H9 (cell line): Measurements from ENCODE around the gene SYDE1. TPM values are rescaled to one million over a fixed set of nuclear protein-coding genes. Genes with fewer than 3 reads are reported as not detected.

Experiments
- DNase-seq: peaks from one replicate; pipeline ENCODE4 v3.0.0-alpha.2; 2017
- H2AFZ ChIP-seq: one replicate; pipeline ENCODE4 v1.6.1; 2013; ENCODE audit warnings: mild to moderate bottlenecking, low read length, control low read depth, moderate library complexity
- H2AK5ac ChIP-seq: 2 replicates; pipeline ENCODE4 v1.6.1; 2013; ENCODE audit warnings: low read length, control low read depth, mixed read lengths; ENCODE audit not compliant: insufficient read length
- H2BK120ac ChIP-seq: one replicate; pipeline ENCODE4 v1.6.1; 2013; ENCODE audit warnings: low read depth, mild to moderate bottlenecking, low read length, control low read depth, inconsistent platforms; ENCODE audit not compliant: poor library complexity, severe bottlenecking
- H2BK12ac ChIP-seq: 2 replicates; pipeline ENCODE4 v1.6.1; 2013; ENCODE audit warnings: low read length, control low read depth, mixed read lengths, low read depth; ENCODE audit not compliant: insufficient read length
- H2BK15ac ChIP-seq: 2 replicates; pipeline ENCODE4 v1.6.1; 2013; ENCODE audit warnings: low read depth, low read length, control low read depth
- H2BK20ac ChIP-seq: one replicate; pipeline ENCODE4 v1.6.1; 2013; ENCODE audit warnings: low read depth, mild to moderate bottlenecking, low read length, control low read depth, inconsistent platforms; ENCODE audit not compliant: poor library complexity, severe bottlenecking
- H2BK5ac ChIP-seq: 2 replicates; pipeline ENCODE4 v1.6.1; 2013; ENCODE audit warnings: low read length, control low read depth, mixed read lengths; ENCODE audit not compliant: insufficient read length
- H3K14ac ChIP-seq: 2 replicates; pipeline ENCODE4 v1.6.1; 2013; ENCODE audit warnings: low read length, control low read depth; ENCODE audit not compliant: insufficient read depth
- H3K18ac ChIP-seq: 2 replicates; pipeline ENCODE4 v1.6.1; 2013; ENCODE audit warnings: low read depth, mild to moderate bottlenecking, mixed read lengths, low read length, control low read depth; ENCODE audit not compliant: insufficient read length
- H3K23ac ChIP-seq: 2 replicates; pipeline ENCODE4 v1.6.1; 2013; ENCODE audit warnings: low read length, control low read depth, mixed read lengths, low read depth; ENCODE audit not compliant: insufficient read length
- H3K23me2 ChIP-seq: 2 replicates; pipeline ENCODE4 v1.6.1; 2013; ENCODE audit warnings: low read depth, mild to moderate bottlenecking, mixed read lengths, low read length, control low read depth; ENCODE audit not compliant: insufficient read length, poor library complexity, severe bottlenecking
- H3K27ac ChIP-seq: 2 replicates; pipeline ENCODE4 v1.5.1; 2013; ENCODE audit warnings: low read length, control low read depth, mixed read lengths, low read depth; ENCODE audit not compliant: insufficient read length
- H3K27me3 ChIP-seq: 2 replicates; pipeline ENCODE4 v1.6.1; 2013; ENCODE audit warnings: low read length, control low read depth, inconsistent platforms; ENCODE audit not compliant: insufficient read depth
- H3K4ac ChIP-seq: 2 replicates; pipeline ENCODE4 v1.6.1; 2013; ENCODE audit warnings: low read depth, mild to moderate bottlenecking, control low read depth, inconsistent platforms, low read length, moderate library complexity
- H3K4me1 ChIP-seq: 2 replicates; pipeline ENCODE4 v1.6.1; 2013; ENCODE audit warnings: low read length, control low read depth, inconsistent platforms; ENCODE audit not compliant: insufficient read depth
- H3K4me2 ChIP-seq: 2 replicates; pipeline ENCODE4 v1.6.1; 2013; ENCODE audit warnings: low read length, control low read depth, mixed read lengths; ENCODE audit not compliant: insufficient read length, insufficient read depth
- H3K56ac ChIP-seq: 2 replicates; pipeline ENCODE4 v1.6.1; 2013; ENCODE audit warnings: low read depth, mild to moderate bottlenecking, mixed read lengths, low read length, control low read depth; ENCODE audit not compliant: insufficient read length
- H3K79me1 ChIP-seq: 2 replicates; pipeline ENCODE4 v1.6.1; 2013; ENCODE audit warnings: low read depth, mild to moderate bottlenecking, moderate library complexity, low read length, control low read depth, inconsistent platforms; ENCODE audit not compliant: insufficient read depth, poor library complexity, severe bottlenecking
- H3K79me2 ChIP-seq: 2 replicates; pipeline ENCODE4 v1.6.1; 2013; ENCODE audit warnings: low read length, control low read depth, inconsistent platforms; ENCODE audit not compliant: insufficient read depth
- H3K9ac ChIP-seq: 2 replicates; pipeline ENCODE4 v1.6.1; 2013; ENCODE audit warnings: low read length, control low read depth, mixed read lengths; ENCODE audit not compliant: insufficient read length; ENCODE audit errors: extremely low read depth
- H3K9me3 ChIP-seq: one replicate; pipeline ENCODE4 v1.6.1; 2013; ENCODE audit warnings: low read depth, low read length, inconsistent platforms; ENCODE audit not compliant: control insufficient read depth
- H3T11ph ChIP-seq: one replicate; pipeline ENCODE4 v1.6.1; 2013; ENCODE audit warnings: mild to moderate bottlenecking, low read length, control low read depth, inconsistent platforms
- H4K20me1 ChIP-seq: one replicate; pipeline ENCODE4 v1.6.1; 2013; ENCODE audit not compliant: control insufficient read depth, insufficient read length, insufficient read depth
- H4K5ac ChIP-seq: 2 replicates; pipeline ENCODE4 v1.6.1; 2013; ENCODE audit warnings: low read depth, mild to moderate bottlenecking, mixed read lengths, low read length, control low read depth; ENCODE audit not compliant: insufficient read length
- H4K8ac ChIP-seq: replicated peaks from 2 replicates; pipeline ENCODE4 v1.6.1; 2013; ENCODE audit warnings: low read length, control low read depth, mixed read lengths, low read depth; ENCODE audit not compliant: insufficient read length
- H4K91ac ChIP-seq: 2 replicates; pipeline ENCODE4 v1.6.1; 2013; ENCODE audit warnings: low read depth, mild to moderate bottlenecking, moderate library complexity, mixed read lengths, low read length, control low read depth; ENCODE audit not compliant: insufficient read length
- H3K27ac Mint-ChIP-seq, 3 experiments: 2 replicates in 2 of 3; 3 replicates in 1 of 3; pipeline ENCODE4 v1.8.0; 2020 to 2021; ENCODE audit warnings: mixed read lengths in 3 of 3, mild to moderate bottlenecking in 1 of 3, moderate library complexity in 1 of 3
- H3K27me3 Mint-ChIP-seq: 2 replicates; pipeline ENCODE4 v1.8.0; 2021; ENCODE audit warnings: low read depth, mild to moderate bottlenecking, moderate library complexity, mixed read lengths
- H3K36me3 Mint-ChIP-seq, 3 experiments: 2 replicates in 2 of 3; 3 replicates in 1 of 3; pipeline ENCODE4 v1.8.0; 2020 to 2021; ENCODE audit warnings: low read depth in 3 of 3, mixed read lengths in 3 of 3; ENCODE audit not compliant: insufficient read depth in 1 of 3
- H3K4me1 Mint-ChIP-seq, 2 experiments: 2 replicates each; pipeline ENCODE4 v1.8.0; 2020; ENCODE audit warnings: mixed read lengths in 2 of 2
- H3K4me3 Mint-ChIP-seq, 2 experiments: 2 replicates in 1 of 2; 3 replicates in 1 of 2; pipeline ENCODE4 v1.8.0; 2020 to 2021; ENCODE audit warnings: mild to moderate bottlenecking in 2 of 2, mixed read lengths in 2 of 2, moderate library complexity in 1 of 2
- H3K9me3 Mint-ChIP-seq, 2 experiments: 2 replicates in 1 of 2; 3 replicates in 1 of 2; pipeline ENCODE4 v1.8.0; 2020; ENCODE audit warnings: mild to moderate bottlenecking in 2 of 2, mixed read lengths in 2 of 2, moderate library complexity in 1 of 2
- WGBS: extraction: QIAGEN DNeasy Blood & Tissue Kit; methylation state at CpG from one replicate; pipeline ENCODE4 v1.1.7; 2013; ENCODE audit warnings: missing lambda C conversion rate, low lambda C conversion rate, mixed read lengths; ENCODE audit not compliant: insufficient read length; ENCODE audit errors: extremely low coverage; 5-methylcytosine and 5-hydroxymethylcytosine counted together
- total RNA-seq: library from RNA; stranded (reverse); gene quantifications from 2 replicates; pipeline ENCODE4 v1.2.1, GENCODE V29; 2021
- TF ChIP-seq, protein P1 (sequence below): fragments of 200-600 bp; sonication (generic); conservative IDR thresholded peaks from 3 replicates; pipeline ENCODE4 v1.8.0; 2021; ENCODE audit warnings: antibody characterized with exemption, mild to moderate bottlenecking

SYDE1 gene
- total RNA-seq, 1 experiment from 2014 or later: 21.4 TPM

DNA sequence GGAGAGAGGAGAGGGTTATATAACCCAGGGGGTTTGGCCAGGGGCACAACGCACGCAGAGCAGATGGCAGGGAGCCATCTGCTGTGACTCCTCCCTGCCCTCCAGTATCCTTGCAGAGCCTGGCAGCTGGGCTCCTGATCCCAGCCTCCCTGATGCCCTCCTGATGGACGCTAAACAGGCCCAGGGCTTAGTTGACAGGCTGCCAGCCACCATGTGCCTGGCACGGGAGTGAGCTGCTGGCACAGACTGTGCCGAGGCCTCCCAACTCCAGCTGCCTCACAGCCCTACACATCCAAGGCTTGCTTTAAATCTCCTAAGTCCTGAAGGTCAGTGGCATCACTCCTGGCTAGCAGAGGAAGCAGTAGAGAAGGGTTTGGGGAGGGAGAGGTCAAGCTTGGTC is 16.7 kb downstream of the SYDE1 start:
- H3K4me3 Mint-ChIP-seq: peak overlapping the region; percentile 95 to 96
- H4K91ac ChIP-seq: no peak overlapping the region
- peaks cover 3% of the 10 kb centered on the region for H3K79me1 ChIP-seq
- H3K36me3 Mint-ChIP-seq: peaks cover 31 to 46% (median 40%) of the 10 kb centered on the region in 3 experiments; a peak in 6 of 7 replicates
- H3K4me2 ChIP-seq: peak overlapping the region; percentile 37
- TF ChIP-seq, protein P1, sequence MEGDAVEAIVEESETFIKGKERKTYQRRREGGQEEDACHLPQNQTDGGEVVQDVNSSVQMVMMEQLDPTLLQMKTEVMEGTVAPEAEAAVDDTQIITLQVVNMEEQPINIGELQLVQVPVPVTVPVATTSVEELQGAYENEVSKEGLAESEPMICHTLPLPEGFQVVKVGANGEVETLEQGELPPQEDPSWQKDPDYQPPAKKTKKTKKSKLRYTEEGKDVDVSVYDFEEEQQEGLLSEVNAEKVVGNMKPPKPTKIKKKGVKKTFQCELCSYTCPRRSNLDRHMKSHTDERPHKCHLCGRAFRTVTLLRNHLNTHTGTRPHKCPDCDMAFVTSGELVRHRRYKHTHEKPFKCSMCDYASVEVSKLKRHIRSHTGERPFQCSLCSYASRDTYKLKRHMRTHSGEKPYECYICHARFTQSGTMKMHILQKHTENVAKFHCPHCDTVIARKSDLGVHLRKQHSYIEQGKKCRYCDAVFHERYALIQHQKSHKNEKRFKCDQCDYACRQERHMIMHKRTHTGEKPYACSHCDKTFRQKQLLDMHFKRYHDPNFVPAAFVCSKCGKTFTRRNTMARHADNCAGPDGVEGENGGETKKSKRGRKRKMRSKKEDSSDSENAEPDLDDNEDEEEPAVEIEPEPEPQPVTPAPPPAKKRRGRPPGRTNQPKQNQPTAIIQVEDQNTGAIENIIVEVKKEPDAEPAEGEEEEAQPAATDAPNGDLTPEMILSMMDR: no peak
- H3K23ac ChIP-seq: no peak overlapping the region
- no peak overlapping the region for H3K56ac ChIP-seq
- H3K14ac ChIP-seq: no peak overlapping the region
- no CpG with 5 or more reads among the region's 5 CpGs for WGBS
- H2BK20ac ChIP-seq: no peak overlapping the region
- H3K9me3 ChIP-seq: no peaks in the 10 kb centered on the region
- DNase-seq: no peak
- no peak overlapping the region for H2BK5ac ChIP-seq
- H3K9ac ChIP-seq: peak overlapping the region; percentile 49
- peaks cover 7% of the 10 kb centered on the region in 2 experiments for H3K4me1 Mint-ChIP-seq
- H3K23me2 ChIP-seq: peaks cover 7% of the 10 kb centered on the region
- no peak overlapping the region for H2AFZ ChIP-seq
- H3K27me3 ChIP-seq: no peaks in the 10 kb centered on the region
- no peak overlapping the region for H3K27ac Mint-ChIP-seq
- H4K8ac ChIP-seq: no peak overlapping the region
- no peak overlapping the region for H2AK5ac ChIP-seq
- no peaks in the 10 kb centered on the region for H3K4me1 ChIP-seq
- H3T11ph ChIP-seq: no peak overlapping the region
- H2BK12ac ChIP-seq: no peak overlapping the region
- H3K9me3 Mint-ChIP-seq: no peaks in the 10 kb centered on the region; a peak in 2 of 5 replicates
- no peak overlapping the region for H3K4ac ChIP-seq
- no peaks in the 10 kb centered on the region for H4K20me1 ChIP-seq
- no peak overlapping the region for H2BK120ac ChIP-seq
- no peak overlapping the region for H2BK15ac ChIP-seq
- H3K27me3 Mint-ChIP-seq: peaks cover 1% of the 10 kb centered on the region
- H4K5ac ChIP-seq: no peak overlapping the region
- H3K27ac ChIP-seq: no peak overlapping the region
- no peaks in the 10 kb centered on the region; the same call in 1 of the 2 replicates for H3K79me2 ChIP-seq
- H3K18ac ChIP-seq: no peak overlapping the region
